WERI-Rb-1 (cell line): ENCODE results near the gene AATK.
"Not testable (repeated sequence)": the region's sequence is repeated elsewhere in the genome, so short reads cannot be mapped to it uniquely, and the experiment has no call there.

Source experiments
- DNase-seq: peaks from one replicate; pipeline ENCODE4 v3.0.0-alpha.2; 2020
- H3K27ac ChIP-seq: fragments of 250-450 bp; sonication (Bioruptor Pico); 2 replicates; pipeline ENCODE4 v1.5.1; 2020; ENCODE audit warnings: mild to moderate bottlenecking, moderate library complexity
- H3K27me3 ChIP-seq: fragments of 250-450 bp; sonication (Bioruptor Pico); 2 replicates; pipeline ENCODE4 v1.5.1; 2021; ENCODE audit warnings: mild to moderate bottlenecking, low read depth, moderate library complexity; ENCODE audit not compliant: insufficient read depth, severe bottlenecking
- H3K36me3 ChIP-seq: fragments of 250-450 bp; sonication (Bioruptor Pico); 2 replicates; pipeline ENCODE4 v1.5.1; 2020; ENCODE audit warnings: mild to moderate bottlenecking, moderate library complexity
- H3K4me3 ChIP-seq: 2 replicates; pipeline ENCODE4 v1.5.1; 2011; ENCODE audit warnings: low read depth, mild to moderate bottlenecking, control low read depth, low read length
- H3K9me3 ChIP-seq: fragments of 250-450 bp; sonication (Bioruptor Pico); 2 replicates; pipeline ENCODE4 v1.5.1; 2021; ENCODE audit warnings: mild to moderate bottlenecking, moderate library complexity; ENCODE audit not compliant: severe bottlenecking
- TF ChIP-seq, protein P1 (sequence below): IDR thresholded peaks from 2 replicates; pipeline ENCODE4 v1.5.1; 2011; ENCODE audit warnings: low read depth, mild to moderate bottlenecking, control low read depth, inconsistent platforms, low read length

The AATK gene

DNA sequence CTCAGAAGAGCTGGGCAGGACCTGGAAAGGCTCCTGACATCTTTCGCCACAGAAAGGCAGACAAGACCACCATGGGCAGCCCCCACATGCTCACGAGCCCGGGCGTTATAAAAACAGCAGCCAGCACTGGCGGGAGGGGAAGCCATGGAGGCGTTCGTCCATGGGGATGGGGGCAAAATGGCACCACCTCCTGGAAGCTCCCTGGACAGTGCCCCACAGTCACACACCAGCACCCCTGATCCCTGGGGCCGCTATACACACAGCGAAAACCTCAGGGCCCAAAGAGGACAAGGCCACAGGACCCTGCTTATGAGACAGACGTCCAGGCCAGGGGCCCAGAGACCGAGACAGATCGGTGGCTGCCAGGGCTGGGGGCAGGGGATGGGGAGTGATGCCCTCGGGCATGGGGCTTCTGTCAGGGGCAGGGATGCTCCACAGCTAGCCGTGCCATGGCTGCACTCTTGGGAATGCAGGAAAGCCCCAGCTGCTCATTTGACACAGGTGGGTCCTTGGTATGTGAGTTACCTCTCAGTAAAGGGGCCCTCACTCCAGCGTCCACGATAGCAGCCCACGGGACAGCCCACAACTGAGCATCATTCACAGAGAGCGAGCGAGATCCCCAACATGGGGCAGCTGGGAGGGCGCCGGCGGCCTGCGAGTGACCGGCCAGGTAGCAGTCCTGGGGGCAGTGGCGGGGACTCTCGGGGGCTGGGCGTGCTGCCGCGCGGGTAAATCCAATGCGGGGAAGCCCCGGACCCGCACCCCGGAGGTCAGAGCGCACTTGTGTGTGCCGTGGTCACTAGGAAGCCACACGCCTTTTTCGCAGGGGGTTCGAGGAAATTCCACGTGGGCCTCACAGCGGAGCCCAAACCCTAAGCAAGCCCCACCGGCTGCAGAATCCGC, 7.1 kb downstream of the AATK start:
- DNase-seq: no peak
- H3K27ac ChIP-seq: no peak overlapping the region; the same call in 1 of the 2 replicates
- no peak overlapping the region for H3K4me3 ChIP-seq
- peaks cover 5% of the 10 kb centered on the region; the same call in 1 of the 2 replicates for H3K36me3 ChIP-seq
- H3K9me3 ChIP-seq: no peaks in the 10 kb centered on the region
- no peaks in the 10 kb centered on the region for H3K27me3 ChIP-seq
- TF ChIP-seq, protein P1, sequence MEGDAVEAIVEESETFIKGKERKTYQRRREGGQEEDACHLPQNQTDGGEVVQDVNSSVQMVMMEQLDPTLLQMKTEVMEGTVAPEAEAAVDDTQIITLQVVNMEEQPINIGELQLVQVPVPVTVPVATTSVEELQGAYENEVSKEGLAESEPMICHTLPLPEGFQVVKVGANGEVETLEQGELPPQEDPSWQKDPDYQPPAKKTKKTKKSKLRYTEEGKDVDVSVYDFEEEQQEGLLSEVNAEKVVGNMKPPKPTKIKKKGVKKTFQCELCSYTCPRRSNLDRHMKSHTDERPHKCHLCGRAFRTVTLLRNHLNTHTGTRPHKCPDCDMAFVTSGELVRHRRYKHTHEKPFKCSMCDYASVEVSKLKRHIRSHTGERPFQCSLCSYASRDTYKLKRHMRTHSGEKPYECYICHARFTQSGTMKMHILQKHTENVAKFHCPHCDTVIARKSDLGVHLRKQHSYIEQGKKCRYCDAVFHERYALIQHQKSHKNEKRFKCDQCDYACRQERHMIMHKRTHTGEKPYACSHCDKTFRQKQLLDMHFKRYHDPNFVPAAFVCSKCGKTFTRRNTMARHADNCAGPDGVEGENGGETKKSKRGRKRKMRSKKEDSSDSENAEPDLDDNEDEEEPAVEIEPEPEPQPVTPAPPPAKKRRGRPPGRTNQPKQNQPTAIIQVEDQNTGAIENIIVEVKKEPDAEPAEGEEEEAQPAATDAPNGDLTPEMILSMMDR: no peak

DNA sequence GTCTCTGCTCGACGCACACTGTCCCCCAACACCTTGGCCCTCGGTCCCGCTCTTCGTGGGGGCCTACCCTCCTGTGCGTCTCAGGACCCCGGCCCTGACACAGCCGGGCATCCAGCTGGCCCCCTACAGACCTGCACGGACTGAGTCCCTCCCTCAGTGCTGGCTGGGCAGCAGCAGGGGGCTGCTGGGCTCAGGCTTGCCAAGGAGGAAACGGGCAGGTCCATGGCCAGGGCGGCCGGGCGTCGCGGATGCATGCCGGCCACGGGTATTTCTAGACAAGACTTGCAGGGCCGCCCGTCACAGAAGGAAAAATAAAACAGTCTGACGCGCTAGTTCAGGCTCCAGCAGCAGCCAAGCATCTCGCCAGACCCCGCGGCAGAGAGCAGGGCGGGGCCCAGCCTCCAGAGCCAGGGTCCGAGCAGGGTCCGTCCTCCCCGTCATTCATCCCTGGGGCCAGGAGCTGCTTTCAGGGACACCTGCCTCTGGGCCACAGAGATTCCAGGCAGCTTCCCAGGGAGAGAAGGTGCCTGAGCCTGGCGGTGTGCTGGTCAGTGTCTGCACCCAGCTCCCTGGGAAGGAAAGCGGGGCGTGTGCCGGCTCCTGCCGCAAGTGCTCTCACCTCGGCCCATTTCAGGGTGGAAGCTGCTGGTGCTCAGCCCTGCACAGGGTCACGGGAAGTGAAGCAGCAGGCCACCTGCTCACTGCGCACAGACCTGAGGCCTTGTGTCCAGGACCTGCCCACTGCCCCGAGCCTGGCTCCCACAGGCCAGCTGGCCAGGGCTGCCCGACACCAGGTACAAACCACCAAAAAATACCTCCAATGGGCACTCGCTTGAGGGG, 8.0 kb downstream of the AATK start:
- TF ChIP-seq, protein P1: no peak
- DNase-seq: no peak
- Histone ChIP-seq H3K27me3 (no peaks in the 10 kb centered on the region), H3K9me3 (no peaks in the 10 kb centered on the region), H3K4me3 (no peak overlapping the region), H3K27ac (no peak overlapping the region), H3K36me3 (0 out of 2 replicates have a peak, but pooled peaks cover 4% of the 10 kb centered on the region)

DNA sequence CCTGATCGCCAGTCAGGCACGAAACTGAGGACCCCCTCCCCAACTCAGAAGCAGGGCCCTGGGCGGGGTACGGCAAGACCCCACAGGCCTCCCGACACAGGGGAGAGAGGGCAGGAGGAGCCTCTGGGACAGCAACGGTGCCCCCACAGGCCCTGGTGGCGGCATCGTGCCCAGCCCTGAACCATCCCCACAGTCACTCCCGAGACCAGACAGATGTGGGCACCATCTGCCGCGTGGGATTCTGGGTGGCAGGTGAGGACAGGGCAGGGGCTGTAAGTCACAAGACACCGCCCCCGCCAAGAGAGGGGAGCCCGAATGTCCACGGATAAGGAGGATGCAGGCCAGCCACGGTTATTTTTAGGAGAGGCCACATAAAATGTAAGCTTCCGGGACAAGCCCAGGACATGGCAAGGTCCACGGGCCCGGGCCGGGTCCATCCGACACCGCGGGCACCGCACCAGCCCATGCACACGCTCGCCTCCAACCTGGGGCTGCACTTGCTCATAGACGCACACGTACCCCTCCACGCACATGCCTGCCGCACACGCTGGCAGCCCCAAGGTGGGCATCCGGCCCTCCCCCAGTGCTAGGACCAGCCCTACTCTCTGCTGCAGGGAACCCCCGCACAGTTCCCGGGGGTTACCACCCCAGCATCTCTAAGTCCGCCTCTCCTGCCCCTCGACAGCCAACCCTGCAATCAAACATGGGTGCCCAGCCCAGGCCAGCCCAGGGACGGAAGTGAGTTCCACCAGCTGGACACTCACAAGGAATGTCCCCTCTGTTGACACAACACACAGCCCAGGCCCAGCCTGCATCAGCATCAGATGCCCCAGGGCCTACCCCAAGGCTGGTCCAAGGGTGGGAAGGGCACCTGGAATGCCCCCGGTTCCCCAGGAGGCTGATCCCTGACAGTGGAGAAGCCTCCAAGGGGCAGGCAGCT, 8.9 kb downstream of the AATK start:
- Histone ChIP-seq H3K4me3 (no peak overlapping the region), H3K9me3 (no peaks in the 10 kb centered on the region), H3K27me3 (no peaks in the 10 kb centered on the region), H3K27ac (no peak overlapping the region), H3K36me3 (0 out of 2 replicates have a peak, but pooled peaks cover 4% of the 10 kb centered on the region)
- TF ChIP-seq, protein P1: no peak
- no peak for DNase-seq

DNA sequence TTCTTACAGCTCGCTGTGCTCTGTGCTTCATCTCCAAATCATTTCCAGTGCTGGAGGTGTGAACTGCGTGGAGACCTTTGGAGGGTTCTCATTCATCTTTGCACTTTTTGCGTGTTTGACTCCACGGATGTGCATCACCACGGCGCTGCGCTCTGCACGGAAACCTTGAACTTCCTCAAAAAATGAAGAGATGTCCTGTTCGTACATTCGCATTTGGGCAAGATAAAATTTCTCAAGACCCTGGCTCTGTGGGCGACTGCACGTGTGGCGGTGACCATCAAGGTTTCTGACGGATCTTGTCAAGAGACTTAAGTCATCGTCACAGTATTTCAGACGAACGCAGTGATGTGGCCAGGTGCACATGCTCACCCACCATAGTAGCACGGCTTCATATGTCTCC, 11.1 kb downstream of the AATK start:
- H3K4me3 ChIP-seq: no peak overlapping the region
- H3K9me3 ChIP-seq: no peaks in the 10 kb centered on the region
- TF ChIP-seq, protein P1: no peak
- no peaks in the 10 kb centered on the region for H3K27me3 ChIP-seq
- no peak for DNase-seq
- H3K27ac ChIP-seq: no peak overlapping the region
- 0 out of 2 replicates have a peak, but pooled peaks cover 4% of the 10 kb centered on the region for H3K36me3 ChIP-seq

DNA sequence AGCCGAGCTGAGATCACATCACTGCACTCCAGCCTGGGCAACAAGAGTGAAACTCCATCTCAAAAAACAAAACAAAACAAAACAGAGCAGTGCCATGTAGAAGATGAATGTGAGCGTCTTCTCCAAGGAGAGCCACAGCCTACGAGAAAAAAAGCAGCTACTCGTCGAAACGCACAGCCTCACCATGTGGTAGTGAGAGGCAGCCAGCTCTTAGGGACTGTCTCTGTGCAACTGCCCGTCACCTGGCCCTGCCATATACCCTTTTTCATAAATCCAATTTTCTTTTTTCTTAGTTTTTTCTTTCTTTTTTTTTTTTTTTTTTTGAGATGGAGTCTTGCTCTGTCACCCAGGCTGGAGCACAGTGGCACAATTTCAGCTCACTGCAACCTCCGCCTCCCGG, 12.0 kb downstream of the AATK start:
- not testable (repeated sequence) for DNase-seq, H3K4me3 ChIP-seq, H3K9me3 ChIP-seq, H3K36me3 ChIP-seq, H3K27me3 ChIP-seq, H3K27ac ChIP-seq
